CD4-positive, alpha-beta T cell treated with Interleukin-2 at 100 ng/mL for 4 hours (primary cell): ENCODE measurements around the gene MST1R.
A peak's percentile ranks its signal among the peaks of the same experiment; 100 is the strongest.

Experiments
- DNase-seq: peaks from one replicate; pipeline ENCODE4 v3.0.0-alpha.2; 2020; ENCODE audit warnings: low spot score

MST1R gene

GRCh38 chr3:49839193-49839809 is 64.4 kb downstream of the MST1R start:
- DNase-seq = peak; percentile 88
